ENCODE data around the gene CATSPERD. TPM values are rescaled to one million over a fixed set of nuclear protein-coding genes. Genes with fewer than 3 reads are reported as not detected.

CATSPERD gene
- total RNA-seq, 1 donor from 2014 or later, result not detected

DNA sequence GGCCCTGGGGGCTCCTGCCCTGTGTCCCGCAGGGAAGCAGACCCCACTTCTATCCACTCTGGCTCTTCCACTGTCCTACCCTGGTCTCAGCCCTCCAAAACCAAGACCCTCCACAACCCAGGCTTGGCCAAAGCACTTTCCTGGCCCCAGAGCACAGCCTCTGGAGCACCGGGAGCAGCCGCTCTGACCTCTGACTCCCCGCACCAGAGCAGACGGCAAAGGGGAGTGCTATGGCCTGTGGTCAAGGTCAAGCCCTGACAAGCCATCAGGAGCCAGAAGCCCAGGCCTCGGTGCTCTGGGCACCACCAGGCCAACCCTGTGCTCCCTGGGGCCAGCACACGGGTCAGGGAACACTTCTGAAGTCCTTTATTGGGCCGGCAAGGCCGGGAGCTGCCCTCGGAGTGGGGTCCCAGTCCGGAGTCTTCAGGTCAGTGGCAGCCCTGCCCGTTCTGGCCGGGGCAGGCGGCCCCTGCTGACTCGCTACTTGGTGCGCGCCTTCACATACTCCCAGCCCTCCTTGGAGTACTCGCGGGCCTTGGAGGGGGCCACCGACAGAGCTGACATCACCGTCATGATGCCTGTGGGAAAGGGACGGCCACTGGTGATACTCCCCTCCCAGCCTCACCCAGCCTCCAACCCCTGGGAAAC lies 42.2 kb upstream of the CATSPERD start:
- Histone ChIP-seq H3K79me2 (ENCODE audit: low read depth) (no peaks in the 10 kb centered on the region), H3K9me3 (ENCODE audit: low read depth) (no peaks in the 10 kb centered on the region), H3K4me2 (no peak overlapping the region), H3K9ac (no peak overlapping the region), H3K4me1 (peaks cover 3% of the 10 kb centered on the region), H3K36me3 (no peaks in the 10 kb centered on the region), H3K4me3 (no peak overlapping the region), H4K20me1 (ENCODE audit: low read depth) (no peaks in the 10 kb centered on the region), H2AFZ (replicated peaks) (no peak overlapping the region), H3K27me3 (no peaks in the 10 kb centered on the region), H3K27ac (no peak overlapping the region), H3F3A (ENCODE audit: low read depth) (peaks cover 4% of the 10 kb centered on the region)
- H3K27me3 Mint-ChIP-seq (ENCODE audit: insufficient read depth, low read depth), result peaks cover 9% of the 10 kb centered on the region
- H3K4me1 Mint-ChIP-seq, result peaks cover 29% of the 10 kb centered on the region
- no peaks in the 10 kb centered on the region for H3K36me3 Mint-ChIP-seq
- H3K27ac Mint-ChIP-seq, result no peak overlapping the region
- TF ChIP-seq, protein P1, sequence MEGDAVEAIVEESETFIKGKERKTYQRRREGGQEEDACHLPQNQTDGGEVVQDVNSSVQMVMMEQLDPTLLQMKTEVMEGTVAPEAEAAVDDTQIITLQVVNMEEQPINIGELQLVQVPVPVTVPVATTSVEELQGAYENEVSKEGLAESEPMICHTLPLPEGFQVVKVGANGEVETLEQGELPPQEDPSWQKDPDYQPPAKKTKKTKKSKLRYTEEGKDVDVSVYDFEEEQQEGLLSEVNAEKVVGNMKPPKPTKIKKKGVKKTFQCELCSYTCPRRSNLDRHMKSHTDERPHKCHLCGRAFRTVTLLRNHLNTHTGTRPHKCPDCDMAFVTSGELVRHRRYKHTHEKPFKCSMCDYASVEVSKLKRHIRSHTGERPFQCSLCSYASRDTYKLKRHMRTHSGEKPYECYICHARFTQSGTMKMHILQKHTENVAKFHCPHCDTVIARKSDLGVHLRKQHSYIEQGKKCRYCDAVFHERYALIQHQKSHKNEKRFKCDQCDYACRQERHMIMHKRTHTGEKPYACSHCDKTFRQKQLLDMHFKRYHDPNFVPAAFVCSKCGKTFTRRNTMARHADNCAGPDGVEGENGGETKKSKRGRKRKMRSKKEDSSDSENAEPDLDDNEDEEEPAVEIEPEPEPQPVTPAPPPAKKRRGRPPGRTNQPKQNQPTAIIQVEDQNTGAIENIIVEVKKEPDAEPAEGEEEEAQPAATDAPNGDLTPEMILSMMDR (IDR thresholded peaks at IDR 0.05), result no peak
- no peak for TF ChIP-seq EZH2phosphoT487 (IDR thresholded peaks at IDR 0.05)
- TF ChIP-seq EZH2 (IDR thresholded peaks at IDR 0.05), result no peak
- H3K9me3 Mint-ChIP-seq, result no peaks in the 10 kb centered on the region
- H3K4me3 Mint-ChIP-seq, result no peak overlapping the region
- DNase-seq (ENCODE audit: low spot score), result no peak

DNA sequence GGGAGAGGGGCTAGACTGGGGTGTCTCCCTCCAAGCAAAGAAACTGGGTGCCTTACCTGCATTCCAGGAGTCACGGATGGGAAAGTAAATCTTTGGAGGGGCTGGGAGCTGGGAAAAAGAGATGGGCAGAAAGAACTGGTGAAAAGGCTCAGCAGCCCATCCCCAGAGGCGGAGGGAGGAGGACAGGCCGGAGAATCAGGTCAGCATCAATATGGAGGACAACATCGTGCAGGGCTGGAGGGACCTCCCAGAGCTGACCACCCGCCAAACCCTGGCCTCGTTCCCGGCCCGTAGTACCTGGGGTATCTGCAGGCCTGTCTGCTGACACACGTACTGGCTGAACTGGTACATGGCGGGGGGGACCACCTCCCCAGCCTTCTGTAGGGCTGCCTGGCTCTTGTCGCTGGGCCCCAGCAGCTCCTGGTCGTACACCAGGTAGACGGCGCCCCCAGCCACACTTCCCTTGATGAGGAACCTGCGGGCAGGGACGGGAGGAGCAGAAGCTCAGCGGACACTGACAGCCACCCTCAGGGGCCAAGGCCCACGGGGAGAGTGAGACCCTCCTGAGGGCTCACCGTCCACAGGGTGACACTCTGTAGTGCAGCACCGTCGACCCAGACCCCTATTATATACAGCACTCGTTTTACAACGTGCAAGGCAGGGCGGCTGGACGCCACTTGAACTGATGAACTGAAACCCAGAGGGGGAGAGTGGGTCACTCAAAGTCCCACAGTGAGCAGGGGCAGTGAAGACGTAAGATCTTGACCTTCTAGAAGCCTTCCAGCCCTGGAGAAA lies 41.0 kb upstream of the CATSPERD start:
- Mint-ChIP-seq H3K4me3 (peak overlapping the region; percentile 98), H3K4me1 (peaks cover 29% of the 10 kb centered on the region)
- no peak overlapping the region for H2AFZ ChIP-seq (replicated peaks)

DNA sequence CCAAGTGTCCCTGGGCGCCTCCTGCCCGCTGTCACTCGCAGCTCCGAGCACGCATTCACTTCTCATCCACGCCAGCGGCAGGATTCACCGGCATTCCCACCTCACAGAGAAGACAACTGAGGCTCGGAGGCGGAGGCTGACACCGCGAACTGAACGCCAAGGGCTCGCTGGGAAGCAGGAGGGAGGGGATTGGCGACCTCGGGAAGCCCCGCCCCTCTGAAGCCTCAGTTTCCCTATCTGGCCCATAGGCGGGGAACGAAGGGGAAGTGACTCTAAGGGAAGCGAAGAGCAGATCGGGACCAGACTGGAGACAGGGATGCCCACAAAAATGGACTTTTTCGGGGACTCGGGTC lies 40.4 kb upstream of the CATSPERD start:
- Histone ChIP-seq H3K9me3 (ENCODE audit: low read depth) (no peaks in the 10 kb centered on the region), H3K4me3 (peak overlapping the region; percentile 69), H3K36me3 (no peaks in the 10 kb centered on the region), H3K9ac (peak overlapping the region; percentile 46), H3K79me2 (ENCODE audit: low read depth) (no peaks in the 10 kb centered on the region), H3K27ac (no peak overlapping the region), H2AFZ (replicated peaks) (peak overlapping the region; percentile 23), H3K27me3 (no peaks in the 10 kb centered on the region), H4K20me1 (ENCODE audit: low read depth) (no peaks in the 10 kb centered on the region), H3F3A (ENCODE audit: low read depth) (peaks cover 4% of the 10 kb centered on the region), H3K4me1 (peaks cover 3% of the 10 kb centered on the region), H3K4me2 (peak overlapping the region; percentile 85)
- peak; percentile 48 for DNase-seq (ENCODE audit: low spot score)
- TF ChIP-seq, protein P1 (IDR thresholded peaks at IDR 0.05), result no peak
- TF ChIP-seq EZH2 (IDR thresholded peaks at IDR 0.05) (no peak), EZH2phosphoT487 (IDR thresholded peaks at IDR 0.05) (no peak)
- Mint-ChIP-seq H3K27me3 (ENCODE audit: insufficient read depth, low read depth) (peaks cover 5% of the 10 kb centered on the region), H3K36me3 (no peaks in the 10 kb centered on the region), H3K9me3 (no peaks in the 10 kb centered on the region), H3K4me1 (peaks cover 29% of the 10 kb centered on the region), H3K4me3 (peak overlapping the region; percentile 98), H3K27ac (no peak overlapping the region)

More for the DNA sequence above, 41.0 kb upstream of the CATSPERD start:
- H3K27ac Mint-ChIP-seq, result peak overlapping the region; percentile 48
- no peaks in the 10 kb centered on the region for H3K79me2 ChIP-seq (ENCODE audit: low read depth)
- H3K4me1 ChIP-seq, result peaks cover 3% of the 10 kb centered on the region
- H3K27ac ChIP-seq, result no peak overlapping the region
- no peak for DNase-seq (ENCODE audit: low spot score)
- peaks cover 4% of the 10 kb centered on the region for H3F3A ChIP-seq (ENCODE audit: low read depth)
- H3K9me3 Mint-ChIP-seq, result no peaks in the 10 kb centered on the region
- no peaks in the 10 kb centered on the region for H3K9me3 ChIP-seq (ENCODE audit: low read depth)
- H3K27me3 Mint-ChIP-seq (ENCODE audit: insufficient read depth, low read depth), result peaks cover 9% of the 10 kb centered on the region
- no peaks in the 10 kb centered on the region for H3K36me3 Mint-ChIP-seq
- H3K27me3 ChIP-seq, result no peaks in the 10 kb centered on the region
- H3K4me2 ChIP-seq, result peak overlapping the region; percentile 85
- H4K20me1 ChIP-seq (ENCODE audit: low read depth), result no peaks in the 10 kb centered on the region
- H3K36me3 ChIP-seq, result no peaks in the 10 kb centered on the region
- H3K9ac ChIP-seq, result peak overlapping the region; percentile 46
- peak overlapping the region; percentile 69 for H3K4me3 ChIP-seq
- no peak for TF ChIP-seq EZH2phosphoT487 (IDR thresholded peaks at IDR 0.05)
